Calu3 (cell line): Measurements from ENCODE around the gene SELP. TPM values are rescaled to one million over a fixed set of nuclear protein-coding genes. Genes with fewer than 3 reads are reported as not detected.

ENCODE experiments used
- BruUV-seq: library from RNA; stranded (reverse); fragments of 400-500 nt; replicated peaks from 2 replicates; lab custom pipeline; 2021; lab: Mats Ljungman, UMichigan
- CTCF ChIA-PET: fragments of 300-600 bp; sonication (Branson Sonifier 250); formaldehyde crosslinking; loops from one replicate; lab custom pipeline; 2022; ENCODE audit warnings: antibody characterized with exemption; lab: Charles Lee
- DNase-seq: peaks from one replicate; pipeline ENCODE4 v3.0.0; 2022
- H3K27ac Mint-ChIP-seq: one replicate; pipeline ENCODE4 v1.8.0; 2022; ENCODE audit warnings: mixed read lengths; ENCODE audit not compliant: unreplicated experiment
- H3K27me3 Mint-ChIP-seq: one replicate; pipeline ENCODE4 v1.8.0; 2022; ENCODE audit warnings: mixed read lengths; ENCODE audit not compliant: unreplicated experiment
- H3K36me3 Mint-ChIP-seq: one replicate; pipeline ENCODE4 v1.8.0; 2022; ENCODE audit warnings: mild to moderate bottlenecking, moderate library complexity, mixed read lengths; ENCODE audit not compliant: insufficient read depth, unreplicated experiment
- H3K4me1 Mint-ChIP-seq: one replicate; pipeline ENCODE4 v1.8.0; 2022; ENCODE audit warnings: mild to moderate bottlenecking, low read depth, mixed read lengths; ENCODE audit not compliant: unreplicated experiment
- H3K4me3 Mint-ChIP-seq: one replicate; pipeline ENCODE4 v1.8.0; 2022; ENCODE audit warnings: mild to moderate bottlenecking, low read depth, moderate library complexity, mixed read lengths; ENCODE audit not compliant: unreplicated experiment
- H3K9me3 Mint-ChIP-seq: one replicate; pipeline ENCODE4 v1.8.0; 2022; ENCODE audit warnings: low read depth, mixed read lengths; ENCODE audit not compliant: unreplicated experiment
- CTCF ChIP-seq: fragments of 200-600 bp; IDR thresholded peaks from one replicate; pipeline ENCODE4 v1.8.0; 2022; ENCODE audit warnings: antibody characterized with exemption; ENCODE audit not compliant: unreplicated experiment
- intact Hi-C: fragments of 100-400 bp; cut with micrococcal nuclease; formaldehyde crosslinking; loops from one replicate; pipeline ENCODE4 v1.10.0; 2022; ENCODE audit not compliant: unreplicated experiment
- total RNA-seq: library from RNA; stranded (reverse); gene quantifications from 2 replicates; pipeline ENCODE4 v1.2.3, GENCODE V29; 2022

The SELP gene
- total RNA-seq, 1 experiment from 2014 or later, result 0.47 TPM

DNA sequence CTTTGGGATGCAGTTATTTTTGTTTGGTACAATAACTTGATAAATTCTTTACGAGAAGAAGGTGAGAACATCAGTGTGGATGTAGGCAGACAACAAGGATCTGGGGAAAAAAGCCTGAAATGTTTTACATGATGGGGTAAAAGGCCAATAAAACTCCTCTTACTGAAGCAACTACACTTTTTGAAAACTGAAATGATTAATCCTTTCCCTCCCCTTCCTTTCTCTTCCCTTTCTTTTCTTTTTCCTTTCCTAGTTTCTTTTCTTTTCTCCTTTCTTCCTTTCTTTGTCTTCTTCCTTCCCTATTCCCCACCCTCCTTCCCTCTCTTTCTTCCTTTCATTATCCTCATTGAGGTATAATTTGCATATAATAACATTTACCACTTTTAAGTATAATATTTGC, 68.2 kb downstream of the SELP start:
- no peaks in the 10 kb centered on the region for H3K27me3 Mint-ChIP-seq
- peaks cover 21% of the 10 kb centered on the region for H3K4me1 Mint-ChIP-seq
- CTCF ChIA-PET, result interaction anchor here (0.8 kb wide), 1 partner anchor 25 kb away, joined by 4 read pairs; the partner anchor contains the start of gene F5
- no peak for DNase-seq
- H3K9me3 Mint-ChIP-seq, result peaks cover 11% of the 10 kb centered on the region
- no peak for TF ChIP-seq CTCF
- intact Hi-C loops, result no loop called here
- no peaks in the 10 kb centered on the region for H3K36me3 Mint-ChIP-seq
- no peak overlapping the region for H3K4me3 Mint-ChIP-seq
- no TSS peak for BruUV-seq
- H3K27ac Mint-ChIP-seq, result no peak overlapping the region

- H3K4me3 Mint-ChIP-seq, result no peak overlapping the region
- intact Hi-C loops, result no loop called here
- TF ChIP-seq CTCF, result no peak
- H3K27me3 Mint-ChIP-seq, result no peaks in the 10 kb centered on the region
- no peaks in the 10 kb centered on the region for H3K9me3 Mint-ChIP-seq
- no TSS peak for BruUV-seq
- CTCF ChIA-PET, result interaction anchor here (1.3 kb wide), 1 partner anchor 12 kb away, joined by 4 read pairs; no protein-coding TSS in a partner anchor
- no peaks in the 10 kb centered on the region for H3K4me1 Mint-ChIP-seq
- no peak overlapping the region for H3K27ac Mint-ChIP-seq
- no peaks in the 10 kb centered on the region for H3K36me3 Mint-ChIP-seq
- DNase-seq, result no peak
Measured at GRCh38 chr1:169557131-169557530, 72.8 kb downstream of the SELP start.

DNA sequence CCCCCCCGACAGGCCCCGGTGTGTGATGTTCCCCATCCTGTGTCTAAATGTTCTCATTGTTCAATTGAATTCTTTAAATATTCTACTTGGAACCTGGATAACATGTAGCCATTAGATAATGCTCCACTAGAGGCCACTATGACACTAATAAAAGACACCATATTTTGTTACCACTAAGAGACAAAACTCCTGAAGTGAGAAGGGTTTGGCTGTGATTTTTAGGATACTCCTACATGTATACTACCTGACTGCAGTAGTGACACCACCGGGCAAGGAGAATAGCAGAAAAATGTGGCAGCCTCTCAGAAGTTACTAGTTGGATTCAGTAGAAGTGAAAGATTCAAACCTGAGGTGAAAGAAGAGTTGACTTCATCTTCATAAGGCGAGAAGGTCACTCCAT, 79.6 kb downstream of the SELP start:
- H3K4me1 Mint-ChIP-seq, result peaks cover 12% of the 10 kb centered on the region
- no TSS peak for BruUV-seq
- peak; percentile 13 for DNase-seq
- H3K27me3 Mint-ChIP-seq, result no peaks in the 10 kb centered on the region
- H3K36me3 Mint-ChIP-seq, result no peaks in the 10 kb centered on the region
- intact Hi-C loops, result loop anchor here (1.0 to 2.0 kb wide), 3 partner anchors 37 to 259 kb away; partner anchors contain the start of genes F5 and SELL
- CTCF ChIA-PET, result no interaction called here
- no peaks in the 10 kb centered on the region for H3K9me3 Mint-ChIP-seq
- H3K27ac Mint-ChIP-seq, result no peak overlapping the region
- H3K4me3 Mint-ChIP-seq, result no peak overlapping the region
- peak; percentile 42 for TF ChIP-seq CTCF

- H3K4me1 Mint-ChIP-seq, result peaks cover 12% of the 10 kb centered on the region
- no peak for TF ChIP-seq CTCF
- CTCF ChIA-PET, result no interaction called here
- no peaks in the 10 kb centered on the region for H3K36me3 Mint-ChIP-seq
- no peak for DNase-seq
- no TSS peak for BruUV-seq
- H3K4me3 Mint-ChIP-seq, result no peak overlapping the region
- intact Hi-C loops, result loop anchor here (5.0 kb wide), 2 partner anchors 181 to 946 kb away; partner anchors contain the start of genes BLZF1 and NME7
- no peaks in the 10 kb centered on the region for H3K9me3 Mint-ChIP-seq
- no peaks in the 10 kb centered on the region for H3K27me3 Mint-ChIP-seq
- H3K27ac Mint-ChIP-seq, result no peak overlapping the region
Measured at GRCh38 chr1:169548282-169548681, 81.6 kb downstream of the SELP start.
